HepG2 (cell line): Measurements from ENCODE around the gene ARPC1A. TPM values are rescaled to one million over a fixed set of nuclear protein-coding genes. Genes with fewer than 3 reads are reported as not detected.

ENCODE experiments used
- ATM ChIP-seq: fragments of 450-650 bp; IDR thresholded peaks from 2 replicates; pipeline ENCODE4 v1.7.1; 2017; ENCODE audit warnings: mild to moderate bottlenecking, borderline replicate concordance
- CSRNP1 ChIP-seq: sonication (generic); formaldehyde crosslinking; IDR thresholded peaks from 2 replicates; pipeline ENCODE4 v1.8.1; 2023; ENCODE audit warnings: mild to moderate bottlenecking, missing genetic modification reagents
- DR1 ChIP-seq: sonication (generic); formaldehyde crosslinking; IDR thresholded peaks from 2 replicates; pipeline ENCODE4 v1.8.0; 2021; ENCODE audit warnings: mild to moderate bottlenecking, missing genetic modification reagents, inconsistent platforms
- ELF4 ChIP-seq: sonication (generic); formaldehyde crosslinking; IDR thresholded peaks from 2 replicates; pipeline ENCODE4 v1.5.0; 2020; ENCODE audit warnings: missing genetic modification reagents, mild to moderate bottlenecking, moderate library complexity, borderline replicate concordance
- GMEB1 ChIP-seq: sonication (generic); formaldehyde crosslinking; IDR thresholded peaks from 2 replicates; pipeline ENCODE4 v1.5.1; 2020; ENCODE audit warnings: missing genetic modification reagents, mild to moderate bottlenecking, borderline replicate concordance
- HDAC6 ChIP-seq: fragments of 200-600 bp; sonication (generic); IDR thresholded peaks from 2 replicates; pipeline ENCODE4 v1.7.0; 2017; ENCODE audit warnings: mild to moderate bottlenecking, antibody characterized with exemption, low read length, low read depth
- HOXA7 ChIP-seq: sonication (generic); formaldehyde crosslinking; IDR thresholded peaks from 2 replicates; pipeline ENCODE4 v1.8.1; 2022; ENCODE audit warnings: mild to moderate bottlenecking, missing genetic modification reagents, moderate library complexity
- KAT2B ChIP-seq: fragments of 150-350 bp; IDR thresholded peaks from 2 replicates; pipeline ENCODE4 v1.6.1; 2014; ENCODE audit warnings: low read depth, low read length, borderline replicate concordance
- KLF16 ChIP-seq, 2 experiments: sonication (generic) in 1 of 2; formaldehyde crosslinking in 1 of 2; IDR thresholded peaks; 2 replicates each; pipeline versions ENCODE4 v1.6.1 to v1.8.0; 2016 to 2023; ENCODE audit warnings: missing genetic modification reagents in 2 of 2, missing compliant biosample characterization in 1 of 2
- KMT2B ChIP-seq: IDR thresholded peaks from 2 replicates; pipeline ENCODE4 v1.6.1; 2016; ENCODE audit warnings: missing genetic modification reagents, missing compliant biosample characterization
- SMARCE1 ChIP-seq: fragments of 450-650 bp; IDR thresholded peaks from 2 replicates; pipeline ENCODE4 v1.6.1; 2017; ENCODE audit warnings: borderline replicate concordance
- SRSF1 ChIP-seq: fragments of 200-400 bp; formaldehyde crosslinking; optimal IDR thresholded peaks from 2 replicates; pipeline ENCODE3; 2017; ENCODE audit warnings: mild to moderate bottlenecking, low read depth, low read length, moderate library complexity
- TBX2 ChIP-seq: sonication (generic); formaldehyde crosslinking; IDR thresholded peaks from 2 replicates; pipeline ENCODE4 v1.5.0; 2020; ENCODE audit warnings: missing genetic modification reagents, mild to moderate bottlenecking, borderline replicate concordance
- TFAP4 ChIP-seq: sonication (generic); IDR thresholded peaks from 2 replicates; pipeline ENCODE4 v1.6.1; 2016; ENCODE audit warnings: low read depth, borderline replicate concordance
- ZBTB7A ChIP-seq: sonication (generic); formaldehyde crosslinking; IDR thresholded peaks from 2 replicates; pipeline ENCODE4 v1.8.0; 2022; ENCODE audit warnings: mild to moderate bottlenecking, missing genetic modification reagents
- ZFP90 ChIP-seq: sonication (generic); formaldehyde crosslinking; IDR thresholded peaks from 2 replicates; pipeline ENCODE4 v1.8.0; 2022; ENCODE audit warnings: missing genetic modification reagents, mild to moderate bottlenecking, inconsistent platforms, borderline replicate concordance
- ZFYVE20 ChIP-seq: sonication (generic); formaldehyde crosslinking; IDR thresholded peaks from 2 replicates; pipeline ENCODE4 v1.8.0; 2023; ENCODE audit warnings: low read depth, mild to moderate bottlenecking, moderate library complexity, missing genetic modification reagents, borderline replicate concordance
- ZNF446 ChIP-seq: sonication (generic); formaldehyde crosslinking; IDR thresholded peaks from 2 replicates; pipeline ENCODE4 v1.5.0; 2020; ENCODE audit warnings: mild to moderate bottlenecking, missing genetic modification reagents
- ZNF543 ChIP-seq: sonication (generic); formaldehyde crosslinking; IDR thresholded peaks from 2 replicates; pipeline ENCODE4 v1.4.0; 2020; ENCODE audit warnings: mild to moderate bottlenecking, missing genetic modification reagents
- ZNF567 ChIP-seq: sonication (generic); formaldehyde crosslinking; IDR thresholded peaks from 2 replicates; pipeline ENCODE4 v1.8.1; 2023; ENCODE audit warnings: mild to moderate bottlenecking, missing genetic modification reagents, borderline replicate concordance
- ZNF670 ChIP-seq: sonication (generic); formaldehyde crosslinking; IDR thresholded peaks from 2 replicates; pipeline ENCODE4 v1.8.0; 2022; ENCODE audit warnings: mild to moderate bottlenecking, missing genetic modification reagents, borderline replicate concordance
- ZNF691 ChIP-seq: sonication (generic); formaldehyde crosslinking; IDR thresholded peaks from 2 replicates; pipeline ENCODE4 v1.4.0; 2020; ENCODE audit warnings: missing genetic modification reagents, low read depth, mild to moderate bottlenecking, borderline replicate concordance
- ZNF709 ChIP-seq: sonication (generic); formaldehyde crosslinking; IDR thresholded peaks from 2 replicates; pipeline ENCODE4 v1.5.0; 2020; ENCODE audit warnings: mild to moderate bottlenecking, missing genetic modification reagents
- ZNF75D ChIP-seq: sonication (generic); formaldehyde crosslinking; IDR thresholded peaks from 2 replicates; pipeline ENCODE4 v1.8.1; 2023; ENCODE audit warnings: missing genetic modification reagents, mild to moderate bottlenecking, borderline replicate concordance
- polyA plus RNA-seq, 8 experiments: library from polyadenylated mRNA; depleted of rRNA in 3 of 8; stranded (reverse) in 7 of 8; unstranded in 1 of 8; fragments of >200 nt; fragmentation: Illumina TruSeq in 4 of 8; extraction: Trizol in 4 of 8; gene quantifications; 2 replicates each; pipeline versions ENCODE4 v1.2.1 to v1.2.3, GENCODE V29; 2011 to 2016; ENCODE audit warnings: low read depth in 4 of 8, missing spikeins in 1 of 8, mixed read lengths in 1 of 8; ENCODE audit not compliant: insufficient read depth in 1 of 8
- total RNA-seq, 5 experiments: library from RNA; depleted of rRNA; stranded (reverse); fragments of >200 nt; fragmentation: Illumina TruSeq; extraction: Trizol; gene quantifications; 2 replicates each; pipeline ENCODE4 v1.2.3, GENCODE V29; 2016; ENCODE audit warnings: low read depth in 1 of 5

ARPC1A gene
- total and polyA plus RNA-seq, 2 of the 13 experiments (the other 11 are each of a cell fraction or from before 2014, with no cell fraction given): 44.3 to 88.5 TPM

- TF ChIP-seq HDAC6: no peak
- no peak for TF ChIP-seq GMEB1 (CRISPR knock-in tag)
- no peak; the same call in 1 of the 2 replicates for TF ChIP-seq ZBTB7A (CRISPR knock-in tag)
- TF ChIP-seq TBX2: 0 out of 2 replicates have a peak, but pooled peaks have one; percentile 59
- peak; percentile 53; the same call in 1 of the 2 replicates for TF ChIP-seq CSRNP1 (CRISPR knock-in tag)
- TF ChIP-seq ZNF670 (CRISPR knock-in tag): no peak
- TF ChIP-seq ZNF446 (CRISPR knock-in tag): no peak
- peak; percentile 38; the same call in 1 of the 2 replicates for TF ChIP-seq TFAP4
- TF ChIP-seq ZNF543 (CRISPR knock-in tag): no peak
- no peak for TF ChIP-seq KAT2B
- no peak for TF ChIP-seq HOXA7 (CRISPR knock-in tag)
- TF ChIP-seq ELF4: no peak
- TF ChIP-seq DR1 (CRISPR knock-in tag): no peak
- no peak for TF ChIP-seq ZFYVE20 (CRISPR knock-in tag)
- TF ChIP-seq ATM: no peak
- TF ChIP-seq ZFP90 (CRISPR knock-in tag): no peak
- TF ChIP-seq SMARCE1: no peak
- TF ChIP-seq ZNF709: no peak
- TF ChIP-seq ZNF567 (CRISPR knock-in tag): no peak
- TF ChIP-seq KLF16 (CRISPR knock-in tag; IDR thresholded peaks at IDR 0.05): peak in 1 of 2 experiments; percentile 52; a peak in 1 of 4 replicates
- no peak for TF ChIP-seq KMT2B (CRISPR knock-in tag)
- no peak for TF ChIP-seq SRSF1
- TF ChIP-seq ZNF691: no peak
- no peak for TF ChIP-seq ZNF75D (CRISPR knock-in tag)
Measured at GRCh38 chr7:99375070-99375807, 49.5 kb downstream of the ARPC1A start (continued).
